ENCODE measurements around the gene SPATA12.

The SPATA12 gene

GRCh38 chr3:57060089-57060821 is at the start of gene SPATA12:
Gene SPATA12 (plus strand): TSS chr3:57060664. CDS start chr3:57073695, 13,031 bp downstream.
- DNase-seq (ENCODE audit: low read depth in 2 of 2) = no peak

GRCh38 chr3:57011022-57011421 is 49.4 kb upstream of the SPATA12 start:
- no peak for DNase-seq (ENCODE audit: low read depth in 2 of 2)

GRCh38 chr3:57012847-57013246 is 47.6 kb upstream of the SPATA12 start:
- no peak for DNase-seq (ENCODE audit: low read depth in 2 of 2)

- DNase-seq (ENCODE audit: low read depth in 2 of 2) = no peak
These were observed 45.1 kb upstream of the SPATA12 start for GRCh38 chr3:57015350-57015729.

- DNase-seq (ENCODE audit: low read depth in 2 of 2) = no peak
These were observed 44.6 kb upstream of the SPATA12 start for GRCh38 chr3:57015912-57016311.

GRCh38 chr3:57017459-57017845 is 43.0 kb upstream of the SPATA12 start:
- no peak for DNase-seq (ENCODE audit: low read depth in 2 of 2)

- DNase-seq (ENCODE audit: low read depth in 2 of 2) = no peak
These were observed 42.2 kb upstream of the SPATA12 start for GRCh38 chr3:57018246-57018645.

- DNase-seq (ENCODE audit: low read depth in 2 of 2) = no peak
These were observed 41.4 kb upstream of the SPATA12 start for GRCh38 chr3:57019057-57019456.

GRCh38 chr3:57025237-57025636 is 35.2 kb upstream of the SPATA12 start:
- no peak for DNase-seq (ENCODE audit: low read depth in 2 of 2)

- no peak for DNase-seq (ENCODE audit: low read depth in 2 of 2)
These were observed 33.5 kb upstream of the SPATA12 start for GRCh38 chr3:57026944-57027343.

GRCh38 chr3:57029383-57029782 is 31.1 kb upstream of the SPATA12 start:
- no peak for DNase-seq (ENCODE audit: low read depth in 2 of 2)

GRCh38 chr3:57029924-57030323 is 30.5 kb upstream of the SPATA12 start:
- no peak for DNase-seq (ENCODE audit: low read depth in 2 of 2)

- no peak for DNase-seq (ENCODE audit: low read depth in 2 of 2)
These were observed 29.7 kb upstream of the SPATA12 start for GRCh38 chr3:57030721-57031120.

GRCh38 chr3:57031631-57032541 is 28.6 kb upstream of the SPATA12 start:
- no peak for DNase-seq (ENCODE audit: low read depth in 2 of 2)

- DNase-seq (ENCODE audit: low read depth in 2 of 2) = no peak
These were observed 23.5 kb upstream of the SPATA12 start for GRCh38 chr3:57036952-57037351.

GRCh38 chr3:57038466-57039164 is 21.8 kb upstream of the SPATA12 start:
- no peak for DNase-seq (ENCODE audit: low read depth in 2 of 2)

GRCh38 chr3:57041674-57042073 is 18.8 kb upstream of the SPATA12 start:
- DNase-seq (ENCODE audit: low read depth in 2 of 2) = no peak

- DNase-seq (ENCODE audit: low read depth in 2 of 2) = no peak
These were observed 16.9 kb upstream of the SPATA12 start for GRCh38 chr3:57043518-57043917.

GRCh38 chr3:57046101-57046765 is 14.2 kb upstream of the SPATA12 start:
- no peak for DNase-seq (ENCODE audit: low read depth in 2 of 2)

- DNase-seq (ENCODE audit: low read depth in 2 of 2) = no peak
These were observed 12.3 kb upstream of the SPATA12 start for GRCh38 chr3:57048052-57048671.

GRCh38 chr3:57048728-57049127 is 11.7 kb upstream of the SPATA12 start:
- DNase-seq (ENCODE audit: low read depth in 2 of 2) = no peak

Data from activated CD8-positive, alpha-beta memory T cell treated with anti-CD3 and anti-CD28 coated beads for 4 hours (primary cell).